Activated effector memory CD4-positive, alpha-beta T cell treated with anti-CD3 and anti-CD28 coated beads, Interleukin-2, amount 50 U/mL, for 16 hours (primary cell): ENCODE data around the gene MZT2A.
A peak's percentile ranks its signal among the peaks of the same experiment; 100 is the strongest.
"Not testable (repeated sequence)": the region's sequence is repeated elsewhere in the genome, so short reads cannot be mapped to it uniquely, and the experiment has no call there.

ENCODE experiments used
- DNase-seq: peaks from one replicate; pipeline ENCODE4 v3.0.0-alpha.2; 2020

The MZT2A gene

DNA sequence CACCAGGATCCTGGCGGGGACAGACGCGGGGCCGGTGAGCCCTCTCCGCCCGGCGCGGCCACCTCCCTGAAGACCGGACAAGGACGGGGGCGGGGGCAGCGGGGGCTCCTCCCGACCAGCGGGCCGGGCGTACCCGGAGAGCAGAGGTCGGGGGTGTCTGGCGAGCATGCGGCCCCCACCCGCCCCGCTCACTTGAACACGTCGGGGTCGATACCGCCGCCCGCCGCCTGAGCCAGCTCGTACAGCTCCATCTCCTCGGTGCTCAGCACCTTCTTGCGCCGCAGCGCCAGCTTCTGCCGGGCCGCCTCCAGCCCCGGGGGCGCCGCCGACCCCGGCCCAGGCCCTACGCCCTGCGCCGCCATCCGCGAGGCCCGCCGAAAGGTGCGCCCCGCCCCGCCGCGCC lies at the start of gene MZT2A:
TSS of gene MZT2A (minus strand) at position 383 of the 403 bp plus-strand sequence. CDS start at position 362, 21 bp downstream.
- not testable (repeated sequence) for DNase-seq

DNA sequence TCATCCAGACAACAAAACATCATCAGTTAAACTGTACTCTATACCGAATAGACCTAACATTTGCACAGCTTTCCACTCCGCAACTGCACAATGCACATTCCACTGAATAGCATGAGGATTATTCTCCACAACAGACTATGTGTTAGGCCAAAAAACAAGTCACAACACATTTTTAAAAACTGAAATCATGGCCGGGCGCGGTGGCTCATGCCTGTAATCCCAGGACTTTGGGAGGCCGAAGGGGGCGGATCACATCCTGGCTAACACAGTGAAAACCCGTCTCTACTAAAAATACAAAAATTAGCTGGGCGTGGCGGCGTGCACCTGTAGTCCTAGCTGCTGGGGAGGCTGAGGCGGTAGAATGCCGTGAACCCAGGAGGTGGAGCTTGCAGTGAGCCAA lies 46.7 kb upstream of the MZT2A start:
- not testable (repeated sequence) for DNase-seq

DNA sequence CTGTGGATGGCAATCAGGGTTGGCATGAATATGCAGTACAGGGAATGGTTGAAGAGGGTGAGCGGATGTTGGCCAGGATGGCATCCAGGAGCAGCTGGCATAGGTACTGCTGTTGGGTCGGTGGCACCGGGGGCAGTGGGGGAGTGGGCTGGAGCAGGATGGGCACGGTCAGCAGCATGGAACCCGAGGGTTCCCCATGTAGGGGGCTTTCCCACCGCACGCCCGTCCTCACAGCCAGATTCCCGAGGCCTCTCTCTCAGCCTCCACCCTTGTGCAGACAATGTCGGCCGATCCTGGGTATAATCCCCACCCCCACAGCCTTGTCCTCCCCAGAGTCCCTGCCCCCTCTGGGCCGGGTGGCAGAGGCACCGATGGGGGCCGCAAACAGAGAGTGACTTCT lies 44.6 kb upstream of the MZT2A start:
- not testable (repeated sequence) for DNase-seq

DNA sequence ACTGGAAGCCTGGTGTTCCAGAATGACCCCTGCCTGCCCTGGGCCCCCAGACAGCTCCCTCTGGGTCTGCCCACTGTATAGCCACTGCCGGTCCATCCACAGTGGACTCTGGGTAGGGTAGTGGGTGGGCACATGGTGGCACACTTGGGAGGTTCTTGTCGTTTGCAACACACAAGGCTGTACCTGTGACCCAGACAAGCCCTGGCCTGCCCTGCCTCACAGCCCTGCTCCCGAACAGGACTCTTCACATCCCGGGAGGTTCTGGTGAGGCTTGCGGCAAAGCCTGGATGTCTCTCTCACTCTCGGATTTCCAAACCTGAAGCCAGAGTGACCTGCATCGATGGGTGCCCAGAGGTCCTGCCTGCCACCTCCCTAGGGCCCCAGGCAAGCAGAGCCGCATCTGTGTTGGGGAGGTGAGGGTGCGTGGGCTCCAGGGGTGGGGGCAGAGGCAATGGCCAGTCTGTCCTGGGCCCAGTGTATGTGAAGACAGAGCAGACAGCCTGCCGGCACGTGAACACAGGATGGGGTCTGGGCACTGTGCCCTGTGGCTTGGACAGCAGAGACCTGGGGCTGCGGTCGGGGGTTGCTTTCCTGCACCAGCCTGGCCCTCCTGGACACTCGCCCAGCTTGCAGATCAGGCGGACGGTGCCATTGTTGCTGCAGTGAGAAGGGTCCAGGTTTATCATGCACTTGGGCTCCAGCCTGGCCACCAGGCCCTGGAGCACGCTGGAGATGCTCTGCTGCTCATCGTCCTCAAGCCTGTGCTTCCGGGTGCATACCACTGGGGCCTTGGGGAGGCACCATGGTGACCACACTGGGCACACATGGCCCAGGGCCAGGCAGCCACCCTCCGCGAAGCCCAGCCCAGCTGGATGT lies 44.0 kb upstream of the MZT2A start:
- not testable (repeated sequence) for DNase-seq

DNA sequence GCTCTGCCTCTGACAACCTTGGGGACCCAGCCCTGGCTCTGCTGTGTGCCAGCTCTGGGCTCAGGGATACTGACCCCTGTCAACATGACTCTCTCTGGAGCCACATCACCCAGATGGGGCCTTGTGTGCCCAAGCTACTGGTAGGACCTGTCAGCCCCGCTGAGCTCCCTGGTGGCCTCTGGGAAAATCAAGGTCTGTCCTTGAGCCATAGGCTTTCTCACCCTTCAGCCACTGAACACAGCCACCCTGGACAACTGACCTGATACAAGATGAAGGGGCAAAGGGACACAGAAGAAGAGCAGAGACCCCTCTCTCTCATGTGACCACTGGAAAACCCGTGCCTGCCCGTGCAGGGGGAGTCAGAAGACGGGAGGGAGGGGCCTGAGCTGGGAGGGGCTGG lies 43.3 kb upstream of the MZT2A start:
- DNase-seq: no peak

DNA sequence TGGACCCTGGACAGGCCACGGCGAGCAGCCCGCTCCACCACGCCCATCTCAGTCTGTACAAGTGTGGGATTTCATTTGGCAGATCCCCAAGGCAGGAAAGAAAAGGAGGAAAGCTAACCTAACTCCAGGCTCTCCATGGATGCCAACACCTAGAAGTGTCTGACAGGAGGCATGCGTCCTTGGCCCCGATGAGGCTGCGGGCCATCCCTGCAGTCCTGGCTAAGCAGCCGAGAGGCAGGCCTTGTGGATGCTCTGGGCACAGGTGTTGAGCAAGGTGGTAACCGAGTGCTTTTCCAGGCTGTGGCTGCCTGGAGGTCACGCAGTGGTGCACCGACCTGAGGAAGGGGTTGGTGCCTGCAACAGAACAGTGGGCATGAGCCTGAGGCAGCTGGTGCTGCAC lies 42.8 kb upstream of the MZT2A start:
- not testable (repeated sequence) for DNase-seq

- DNase-seq: not testable (repeated sequence)
These were observed 42.1 kb upstream of the MZT2A start for GRCh38 chr2:131534317-131534672.

GRCh38 chr2:131533609-131534316 lies 41.6 kb upstream of the MZT2A start:
- not testable (repeated sequence) for DNase-seq

- DNase-seq: not testable (repeated sequence)
These were observed 40.8 kb upstream of the MZT2A start for GRCh38 chr2:131532723-131533608.

- not testable (repeated sequence) for DNase-seq
These were observed 39.5 kb upstream of the MZT2A start for GRCh38 chr2:131531547-131532185.

DNA sequence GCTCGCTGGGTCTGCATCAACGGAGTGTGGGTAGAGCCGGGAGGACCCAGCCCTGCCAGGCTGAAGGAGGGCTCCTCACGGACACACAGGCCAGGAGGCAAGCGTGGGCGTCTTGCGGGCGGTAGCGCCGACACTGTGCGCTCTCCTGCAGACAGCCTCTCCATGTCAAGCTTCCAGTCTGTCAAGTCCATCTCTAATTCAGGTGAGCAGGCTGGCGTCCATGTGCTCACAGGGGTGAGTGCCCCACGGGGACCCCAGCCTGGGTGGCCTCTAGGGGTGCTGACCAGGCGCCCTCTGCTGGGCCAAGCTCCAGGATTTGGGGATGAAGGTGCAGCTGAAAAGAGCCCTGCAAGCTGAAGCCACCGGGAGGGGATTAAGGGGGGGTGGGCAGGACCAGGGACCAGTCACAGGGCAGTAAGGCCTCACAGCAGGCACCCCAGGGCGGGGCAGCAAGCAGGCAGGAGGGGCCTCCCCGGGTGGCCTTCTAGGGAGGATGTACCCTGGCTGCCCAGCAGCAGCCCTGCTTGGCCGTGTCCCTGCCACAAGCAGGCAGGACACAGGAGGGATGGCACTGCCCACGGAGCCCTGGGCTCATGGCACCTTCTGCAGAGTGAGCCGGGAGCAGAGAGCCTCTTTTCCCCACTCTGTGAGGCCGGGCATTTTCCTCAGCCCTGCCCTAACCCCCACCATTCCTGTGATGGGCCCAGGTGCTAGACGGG lies 38.6 kb upstream of the MZT2A start:
- not testable (repeated sequence) for DNase-seq

DNA sequence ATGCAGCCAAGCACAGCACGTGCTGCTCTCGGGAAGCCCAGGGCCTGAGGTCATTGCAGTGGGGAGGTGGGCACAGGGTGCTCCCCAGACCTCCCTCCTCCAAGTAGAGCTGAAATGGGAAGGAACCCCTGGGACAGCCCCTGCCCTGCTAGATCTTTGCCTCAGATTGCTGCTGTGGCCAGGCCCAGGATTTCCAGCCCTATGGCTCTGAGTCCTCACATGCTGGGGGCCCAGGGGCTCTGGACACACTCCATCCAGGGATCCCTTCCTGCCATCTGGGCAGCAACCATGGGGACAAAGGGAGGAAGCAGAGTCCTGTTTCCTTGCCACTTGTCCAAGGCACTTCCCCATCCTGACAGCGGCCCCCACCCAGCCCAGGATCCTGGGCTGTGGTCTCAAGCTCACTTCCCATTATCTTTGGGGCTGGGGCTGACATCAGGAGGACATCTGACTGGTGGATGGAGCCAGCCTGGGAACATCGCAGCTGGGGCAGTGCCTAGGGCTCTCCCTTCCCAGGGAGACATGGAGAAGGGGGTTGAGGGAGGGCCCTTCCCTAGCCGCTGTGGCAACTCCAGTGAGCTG lies 37.8 kb upstream of the MZT2A start:
- DNase-seq: not testable (repeated sequence)

DNA sequence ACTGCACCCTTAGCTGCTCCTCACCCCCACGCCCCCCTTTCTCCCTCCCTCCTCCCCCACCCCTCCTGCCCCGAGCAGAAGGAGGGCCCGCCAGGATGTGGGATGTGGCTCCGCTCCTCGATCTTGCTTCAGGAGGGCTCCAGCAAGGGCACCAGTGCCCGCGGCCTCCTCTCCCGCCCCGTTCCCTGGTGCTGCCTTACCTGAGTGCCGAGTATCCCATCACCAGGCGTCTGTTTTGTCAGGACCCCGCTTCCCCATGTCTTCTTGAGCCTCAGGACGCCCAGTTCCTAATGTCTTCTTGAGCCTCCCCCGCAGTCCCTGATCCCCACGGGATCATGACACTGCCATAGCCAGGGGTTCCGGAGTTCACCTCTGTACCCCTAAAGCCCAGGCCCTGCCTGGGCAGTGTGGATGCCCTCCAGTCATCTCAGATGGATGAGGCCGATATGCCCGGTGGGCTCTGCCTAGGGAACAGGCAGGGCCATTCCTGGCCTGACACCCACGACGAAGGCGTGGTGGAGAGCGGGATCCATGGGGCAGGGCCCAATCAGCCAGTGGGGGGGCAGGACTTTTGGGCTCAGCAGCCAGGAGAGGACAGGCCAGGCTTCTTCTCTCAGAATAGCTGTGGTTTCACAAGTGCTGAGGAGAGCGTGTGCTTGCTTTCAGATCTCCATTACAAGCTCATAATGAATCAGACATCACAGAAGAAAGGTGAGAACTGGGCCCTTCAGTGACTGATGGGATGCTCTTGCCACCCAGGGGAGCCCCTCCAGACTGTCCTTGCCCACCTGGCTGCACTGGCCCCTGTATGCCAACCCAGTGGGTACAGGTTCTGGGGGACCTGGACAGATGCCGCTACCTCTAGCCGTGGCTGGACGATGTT lies 37.0 kb upstream of the MZT2A start:
- not testable (repeated sequence) for DNase-seq

GRCh38 chr2:131527131-131528001 lies 35.2 kb upstream of the MZT2A start, which contains the start of gene CCDC74A:
TSS of gene CCDC74A (plus strand) at chr2:131527888. CDS start at chr2:131527971, 83 bp downstream.
- DNase-seq: peak; percentile 92

GRCh38 chr2:131525256-131525655 lies 33.1 kb upstream of the MZT2A start:
- peak; percentile 9 for DNase-seq

DNA sequence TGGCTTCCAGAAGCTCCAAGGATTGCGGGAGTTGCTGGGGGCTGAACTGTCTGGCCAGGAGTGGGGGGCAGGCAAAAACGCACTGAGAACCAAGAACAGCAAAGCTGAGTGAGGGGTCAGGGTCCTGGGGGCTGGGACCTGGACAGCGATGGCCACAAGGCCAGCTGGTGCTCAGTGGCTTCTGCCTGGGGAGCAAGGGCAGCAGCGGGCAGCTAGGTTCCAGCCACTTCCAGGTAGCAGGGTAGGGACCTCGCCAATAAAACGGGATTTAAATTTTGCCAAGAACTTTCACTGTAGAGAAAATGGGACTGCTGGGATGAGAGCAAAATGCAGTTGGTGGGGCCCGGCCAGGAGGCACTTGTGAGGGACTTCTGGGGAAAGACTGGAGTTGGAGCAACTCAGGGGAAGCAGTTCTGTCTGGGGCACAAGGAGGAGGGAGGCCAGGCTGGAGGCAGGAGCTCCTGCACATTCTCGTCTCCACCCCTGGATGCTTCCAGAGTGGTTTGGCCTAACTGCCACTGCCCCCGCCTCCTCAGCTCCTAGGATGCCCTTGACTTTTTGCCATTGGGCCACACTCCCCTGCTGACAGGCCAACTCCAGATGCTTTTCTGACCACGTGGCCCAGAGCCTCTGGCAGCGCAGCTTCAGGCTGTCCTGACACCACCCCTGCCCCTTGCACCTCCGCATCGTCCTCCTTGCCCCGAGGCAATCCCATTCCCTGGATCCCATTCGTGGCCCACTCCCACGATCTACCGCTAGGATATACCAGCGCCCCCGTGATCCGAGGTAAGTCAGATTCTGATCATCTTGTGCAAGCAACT lies 30.0 kb upstream of the MZT2A start:
- peak; percentile 56 for DNase-seq

DNA sequence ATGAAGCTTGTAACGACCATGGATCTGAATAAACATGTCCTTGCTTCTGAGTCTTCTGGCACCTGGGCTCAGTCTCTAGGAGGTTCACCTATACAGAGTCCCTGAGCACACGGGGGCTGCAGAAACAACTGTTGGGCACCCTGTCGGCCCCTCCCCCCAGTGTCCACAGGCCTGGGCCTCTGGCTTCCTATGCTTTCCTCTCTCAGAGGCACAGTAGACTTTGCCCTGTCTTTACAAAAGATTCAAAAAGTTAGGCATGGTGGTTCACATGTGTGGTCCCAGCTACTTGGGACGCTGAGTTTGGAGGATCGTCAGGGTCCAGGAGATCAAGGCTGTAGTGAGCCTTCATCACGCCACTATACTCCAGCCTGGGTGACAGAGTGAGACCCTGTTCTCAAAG lies 29.3 kb upstream of the MZT2A start:
- peak; percentile 43 for DNase-seq

GRCh38 chr2:131520526-131520925 lies 28.3 kb upstream of the MZT2A start:
- peak; percentile 45 for DNase-seq
